ENCODE measurements around the gene NDFIP1.

The NDFIP1 gene

DNA sequence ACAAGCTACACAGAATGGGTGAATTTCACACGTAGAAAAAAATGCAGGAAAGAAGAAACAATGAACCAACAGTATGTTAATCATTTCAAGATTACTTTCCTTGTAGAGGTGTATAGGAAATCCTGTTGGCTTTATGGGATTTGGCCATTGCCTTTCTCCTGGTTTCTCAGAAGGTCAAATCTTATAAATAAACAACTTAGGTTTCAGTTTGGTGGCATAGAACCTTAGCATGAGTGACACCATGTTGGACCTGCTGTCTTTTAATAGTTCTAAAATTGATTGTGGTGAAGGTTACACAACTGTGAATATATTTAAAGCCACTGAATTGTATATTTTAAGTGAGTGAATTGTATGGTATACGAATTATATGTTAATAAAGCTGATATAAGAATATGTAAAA, 16.7 kb upstream of the NDFIP1 start:
- DNase-seq (ENCODE audit: low read depth) = no peak

- no peak for DNase-seq (ENCODE audit: low read depth)
Measured at GRCh38 chr5:142095035-142095434, 13.5 kb upstream of the NDFIP1 start.

GRCh38 chr5:142095651-142096330, 12.8 kb upstream of the NDFIP1 start:
- peak; percentile 78 for DNase-seq (ENCODE audit: low read depth)

DNA sequence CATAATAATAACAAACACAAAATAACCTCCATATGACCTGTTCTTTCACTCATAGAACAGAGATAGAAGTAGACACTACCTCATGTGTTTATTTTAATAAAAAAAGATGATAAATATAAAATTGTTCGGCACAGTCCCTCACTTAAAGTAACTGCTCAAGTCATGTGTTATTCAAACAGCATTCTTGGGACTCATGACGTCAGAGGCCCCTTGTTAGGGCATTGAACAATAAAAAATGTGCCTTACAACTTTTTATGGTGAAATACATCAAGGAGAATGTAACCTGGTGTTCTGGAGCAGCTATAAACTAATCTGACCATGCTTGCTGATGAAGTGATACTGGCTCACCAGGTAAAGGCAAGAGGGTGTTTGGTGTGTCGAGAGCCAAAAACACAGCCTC, 12.2 kb upstream of the NDFIP1 start:
- no peak for DNase-seq (ENCODE audit: low read depth)

DNA sequence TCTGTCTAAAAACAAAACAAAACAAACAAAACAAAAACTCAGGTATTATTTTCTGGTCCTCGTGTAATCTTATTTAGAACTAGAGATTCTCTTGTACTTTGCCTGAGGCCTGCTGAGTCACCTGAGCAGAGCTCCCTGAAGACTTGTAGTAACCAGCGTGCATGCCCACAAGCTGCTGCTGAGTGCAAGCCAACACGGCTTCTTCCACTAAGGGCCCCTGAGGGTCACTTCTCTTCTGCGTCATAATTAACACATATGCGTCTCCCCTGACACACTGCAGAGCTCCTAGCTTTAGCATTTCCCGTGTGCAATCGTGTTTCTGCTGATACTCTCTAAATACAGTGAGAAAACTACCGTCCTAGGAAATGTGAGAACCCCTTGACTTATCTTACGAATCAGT, 10.9 kb upstream of the NDFIP1 start:
- no peak for DNase-seq (ENCODE audit: low read depth)

DNA sequence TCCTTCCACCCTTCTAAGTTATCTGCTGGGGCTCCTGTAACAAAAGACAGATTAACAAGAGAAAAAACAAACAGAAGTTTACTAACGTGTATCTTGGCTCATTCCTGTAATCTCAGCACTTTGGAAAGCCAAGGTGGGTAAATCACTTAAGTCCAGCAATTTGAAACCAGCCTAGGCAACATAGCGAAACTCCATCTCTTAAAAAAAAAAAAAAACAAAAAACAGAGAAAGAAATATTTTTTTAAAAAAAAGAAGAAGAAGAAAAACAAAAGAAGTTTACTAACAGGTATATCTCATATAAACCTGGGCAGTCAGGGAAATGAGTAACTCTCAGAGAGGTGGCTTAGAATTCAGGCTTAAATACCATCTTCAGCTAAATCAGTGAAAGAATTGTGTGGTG, 10.3 kb upstream of the NDFIP1 start:
- DNase-seq (ENCODE audit: low read depth) = no peak

GRCh38 chr5:142098931-142099330, 9.6 kb upstream of the NDFIP1 start:
- DNase-seq (ENCODE audit: low read depth) = no peak

GRCh38 chr5:142100307-142100706, 8.3 kb upstream of the NDFIP1 start:
- no peak for DNase-seq (ENCODE audit: low read depth)

DNA sequence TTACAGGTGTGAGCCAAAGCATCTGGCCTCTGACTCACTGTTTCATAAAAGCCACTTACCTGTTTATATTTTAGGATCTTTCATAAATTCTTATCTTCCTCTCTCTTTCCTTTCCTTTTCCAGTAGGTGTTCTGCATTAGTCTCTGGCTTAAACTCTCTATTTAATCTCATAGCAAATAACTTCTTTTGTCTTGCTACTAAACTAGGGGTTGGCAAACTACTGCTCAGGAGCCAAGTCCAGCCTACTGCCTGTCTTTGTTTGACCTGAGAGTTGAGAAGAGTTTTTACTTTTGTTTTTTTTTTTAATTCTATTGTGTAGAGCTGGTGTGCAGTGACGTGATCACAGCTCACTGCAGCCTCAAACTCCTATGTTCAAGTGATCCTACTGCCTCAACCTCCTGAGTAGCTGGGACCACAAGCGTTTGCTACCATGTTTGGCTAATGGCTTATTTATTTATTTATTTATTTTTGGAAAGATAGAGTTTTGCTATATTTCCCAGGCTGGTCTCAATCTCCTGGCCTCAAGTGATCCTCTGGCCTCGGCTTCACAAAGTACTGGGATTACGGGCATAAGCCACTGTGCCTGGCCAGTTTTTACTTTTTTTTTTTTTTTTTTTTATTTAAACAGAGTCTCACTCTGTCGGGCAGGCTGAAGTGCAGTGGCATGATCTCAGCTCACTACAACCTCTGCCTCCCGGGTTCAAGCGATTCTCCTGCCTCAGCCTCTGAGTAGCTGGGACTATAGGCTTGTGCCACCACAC, 5.4 kb upstream of the NDFIP1 start:
- no peak for DNase-seq (ENCODE audit: low read depth)

DNA sequence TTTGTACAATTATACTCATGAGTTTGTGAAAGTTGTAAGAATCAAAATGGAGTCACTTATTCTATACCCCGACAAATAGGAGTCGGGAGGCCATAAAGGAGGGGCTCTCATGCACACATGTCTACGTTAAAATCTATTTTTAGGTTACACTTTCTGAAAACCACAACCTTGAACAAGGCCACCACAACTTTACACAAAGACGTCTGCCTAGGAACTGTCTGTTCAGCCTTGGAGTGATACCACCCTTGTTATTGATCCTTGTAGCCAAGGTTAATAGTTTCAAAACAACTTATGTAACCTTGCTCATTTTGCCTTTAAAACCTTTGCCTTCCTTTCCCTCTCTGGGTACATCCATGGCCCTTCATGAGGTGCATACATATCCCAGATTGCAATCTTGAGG, 4.1 kb upstream of the NDFIP1 start:
- peak; percentile 37 for DNase-seq (ENCODE audit: low read depth)

DNA sequence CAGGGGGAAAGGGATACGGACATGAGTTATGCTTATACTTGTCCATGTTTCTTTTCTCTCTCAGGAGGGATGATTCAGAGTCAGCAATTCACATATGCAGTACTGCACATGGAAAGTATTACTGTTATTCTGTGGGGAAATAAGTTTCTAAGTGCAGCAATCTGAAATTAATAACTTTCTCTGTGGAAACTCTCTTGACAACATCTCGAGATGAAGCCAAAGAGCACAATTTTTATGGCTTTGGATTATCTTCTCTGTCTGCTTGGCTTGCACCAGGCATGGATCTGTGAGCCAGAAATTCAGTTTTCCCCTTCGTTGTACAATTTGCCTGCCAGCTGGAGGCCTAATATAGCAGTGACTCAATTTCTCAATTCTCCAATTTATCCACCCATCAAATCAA, 2.5 kb upstream of the NDFIP1 start:
- no peak for DNase-seq (ENCODE audit: low read depth)

- no peak for DNase-seq (ENCODE audit: low read depth)
Measured at GRCh38 chr5:142107036-142107735, 1.4 kb upstream of the NDFIP1 start.

GRCh38 chr5:142107736-142108431, 695 bp upstream of the NDFIP1 start:
- DNase-seq (ENCODE audit: low read depth) = no peak

DNA sequence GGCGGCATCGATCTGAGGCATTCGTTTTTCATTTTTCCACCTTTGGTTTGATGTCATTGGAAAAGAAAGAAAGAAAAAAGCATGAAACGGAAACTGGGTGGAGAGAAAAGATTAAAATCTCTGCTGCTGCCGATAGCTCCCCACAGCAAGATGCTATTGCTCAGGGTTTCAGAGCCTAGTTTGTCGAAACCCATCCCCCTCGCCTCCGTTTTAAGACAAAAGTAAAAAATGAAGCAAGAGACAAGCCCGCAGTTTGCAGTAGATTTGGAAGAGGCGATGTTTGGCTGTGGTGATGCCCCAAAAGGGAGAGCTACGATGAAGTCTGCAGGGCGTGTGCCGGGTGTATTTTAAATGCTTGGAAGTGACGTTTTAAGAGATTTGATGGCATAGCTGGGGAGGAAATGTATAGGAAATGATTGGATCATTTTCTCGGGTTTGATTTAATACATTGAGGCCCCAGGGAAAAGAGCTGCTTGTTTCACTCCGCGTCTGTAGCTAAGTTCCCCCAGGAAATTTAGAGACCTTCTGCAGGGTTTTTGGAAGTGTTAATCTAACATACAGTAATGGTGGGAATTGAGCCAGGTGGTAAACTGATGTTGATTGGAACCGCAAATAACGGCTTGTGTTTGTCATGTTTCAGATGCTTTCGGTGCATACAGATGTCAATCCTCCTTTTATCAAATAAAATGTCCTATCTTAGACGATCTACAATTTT, 909 bp downstream of the NDFIP1 start:
- DNase-seq (ENCODE audit: low read depth) = no peak

- no peak for DNase-seq (ENCODE audit: low read depth)
Measured at GRCh38 chr5:142110046-142110531, 1.5 kb downstream of the NDFIP1 start.

GRCh38 chr5:142110988-142111687, 2.6 kb downstream of the NDFIP1 start:
- DNase-seq (ENCODE audit: low read depth) = no peak

DNA sequence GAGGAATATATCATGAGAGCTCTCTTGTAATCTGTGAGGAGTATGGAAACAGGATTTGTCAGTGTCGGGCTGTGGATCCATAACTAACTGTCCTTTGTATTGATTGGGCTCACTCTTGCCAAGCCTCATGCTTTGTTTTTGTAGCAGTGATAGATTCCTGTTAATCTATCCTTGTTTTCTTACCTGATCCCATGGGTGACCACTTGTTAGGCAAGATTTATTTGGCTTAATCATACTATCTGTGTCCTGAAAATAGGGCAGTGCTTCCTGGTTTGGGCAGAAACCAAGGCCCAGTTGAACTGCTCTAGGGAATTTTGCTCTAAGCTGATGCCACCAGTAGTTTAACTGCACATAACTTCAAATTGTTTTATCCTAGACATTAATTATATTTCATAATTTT, 6.1 kb downstream of the NDFIP1 start:
- no peak for DNase-seq (ENCODE audit: low read depth)

DNA sequence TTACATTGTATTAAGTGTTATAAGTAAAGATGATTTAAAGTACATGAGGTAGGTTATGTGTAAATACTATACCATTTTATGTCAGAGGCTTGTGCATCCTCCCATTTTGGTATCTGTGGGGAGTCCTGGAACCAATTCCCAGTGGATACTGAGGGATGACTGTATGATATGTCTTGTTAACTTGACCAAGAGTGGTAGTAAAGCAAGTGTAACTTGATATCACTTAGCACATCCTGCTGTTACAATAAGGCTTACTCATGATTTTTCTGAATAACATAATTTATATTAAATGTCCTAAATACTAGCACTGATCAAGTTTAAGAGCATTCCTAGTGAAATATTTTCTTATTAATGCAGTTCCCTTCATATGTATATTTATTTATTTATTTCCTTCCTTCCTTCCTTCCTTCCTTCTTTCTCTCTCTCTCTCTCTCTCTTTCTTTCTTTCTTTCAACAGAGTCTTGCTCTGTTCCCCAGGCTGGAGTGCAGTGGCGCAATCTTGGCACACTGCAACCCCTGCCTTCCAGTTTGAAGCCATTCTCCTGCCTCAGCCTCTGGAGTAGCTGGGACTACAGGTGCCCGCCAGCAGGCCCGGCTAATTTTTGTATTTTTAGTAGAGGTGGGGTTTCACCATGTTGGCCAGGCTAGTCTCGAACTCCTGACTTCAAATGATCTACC, 7.5 kb downstream of the NDFIP1 start:
- DNase-seq (ENCODE audit: low read depth) = no peak

GRCh38 chr5:142117579-142118151, 9.1 kb downstream of the NDFIP1 start:
- no peak for DNase-seq (ENCODE audit: low read depth)

DNA sequence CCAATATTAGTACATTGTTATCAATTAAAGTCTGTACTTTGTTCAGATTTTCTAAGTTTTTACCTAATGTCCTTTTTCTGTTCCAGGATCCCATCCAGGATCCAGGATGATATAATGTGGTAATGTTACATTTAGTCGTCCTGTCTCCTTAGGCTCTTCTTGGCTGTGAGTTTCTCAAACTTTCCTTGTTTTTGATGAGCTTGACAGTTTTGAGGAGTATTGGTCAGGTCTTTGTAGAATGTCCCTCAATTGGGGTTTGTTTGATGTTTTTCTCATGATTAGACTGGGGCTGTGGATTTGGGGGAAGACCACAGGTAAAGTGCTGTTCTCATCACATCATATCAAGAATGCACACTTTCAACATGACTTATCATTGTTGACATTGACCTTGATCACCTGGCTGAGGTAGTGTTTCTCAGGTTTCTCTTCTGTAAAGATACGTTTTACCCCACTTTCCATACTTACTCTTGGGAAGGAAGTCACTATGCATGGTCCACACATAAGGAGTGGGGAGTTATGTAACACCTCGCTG, 9.6 kb downstream of the NDFIP1 start:
- DNase-seq (ENCODE audit: low read depth) = no peak

Data from T follicular helper cell (primary cell).